Caco-2 (cell line): Measurements from ENCODE around the gene SCGN. TPM values are rescaled to one million over a fixed set of nuclear protein-coding genes. Genes with fewer than 3 reads are reported as not detected.

Source experiments
- BruUV-seq: library from RNA; stranded (reverse); fragments of 400-500 nt; replicated peaks from 2 replicates; lab custom pipeline; 2021; lab: Mats Ljungman, UMichigan
- CTCF ChIA-PET: fragments of 300-600 bp; sonication (Branson Sonifier 250); formaldehyde crosslinking; loops from one replicate; lab custom pipeline; 2022; ENCODE audit warnings: antibody characterized with exemption; lab: Charles Lee
- POLR2A ChIA-PET: fragments of 300-600 bp; sonication (Branson Sonifier 250); formaldehyde crosslinking; loops from one replicate; lab custom pipeline; 2022; ENCODE audit warnings: antibody characterized with exemption; lab: Charles Lee
- DNase-seq, 2 experiments: peaks; one replicate each; pipeline versions ENCODE4 v3.0.0 to v3.0.0-alpha.2; 2020 to 2022
- H3K27me3 ChIP-seq: replicated peaks from 2 replicates; pipeline ENCODE4 v1.6.0; 2011; ENCODE audit warnings: low read length; ENCODE audit not compliant: control insufficient read depth, insufficient read depth
- H3K36me3 ChIP-seq: 2 replicates; pipeline ENCODE4 v1.5.1; 2011; ENCODE audit warnings: low read length; ENCODE audit not compliant: control insufficient read depth, insufficient read depth
- H3K4me1 ChIP-seq: fragments of 250-450 bp; sonication (Bioruptor Pico); 2 replicates; pipeline ENCODE4 v1.5.1; 2020; ENCODE audit warnings: mild to moderate bottlenecking
- H3K4me3 ChIP-seq: 2 replicates; pipeline ENCODE4 v1.5.1; 2011; ENCODE audit warnings: low read depth, mild to moderate bottlenecking, control low read depth, low read length
- H3K9me3 ChIP-seq: fragments of 250-450 bp; sonication (Bioruptor Pico); 2 replicates; pipeline ENCODE4 v1.5.1; 2020; ENCODE audit warnings: mild to moderate bottlenecking, moderate library complexity
- H3K27ac Mint-ChIP-seq: one replicate; pipeline ENCODE4 v1.8.0; 2022; ENCODE audit warnings: mixed read lengths; ENCODE audit not compliant: unreplicated experiment
- H3K27me3 Mint-ChIP-seq: one replicate; pipeline ENCODE4 v1.8.0; 2022; ENCODE audit warnings: mixed read lengths; ENCODE audit not compliant: insufficient read depth, unreplicated experiment
- H3K36me3 Mint-ChIP-seq: one replicate; pipeline ENCODE4 v1.8.0; 2022; ENCODE audit warnings: mild to moderate bottlenecking, mixed read lengths; ENCODE audit not compliant: insufficient read depth, unreplicated experiment
- H3K4me1 Mint-ChIP-seq: one replicate; pipeline ENCODE4 v1.8.0; 2022; ENCODE audit warnings: low read depth, mixed read lengths; ENCODE audit not compliant: unreplicated experiment
- H3K4me3 Mint-ChIP-seq: one replicate; pipeline ENCODE4 v1.8.0; 2022; ENCODE audit warnings: mild to moderate bottlenecking, moderate library complexity, mixed read lengths; ENCODE audit not compliant: unreplicated experiment
- H3K9me3 Mint-ChIP-seq: one replicate; pipeline ENCODE4 v1.8.0; 2022; ENCODE audit warnings: mixed read lengths; ENCODE audit not compliant: unreplicated experiment
- intact Hi-C: fragments of 100-400 bp; cut with micrococcal nuclease; formaldehyde crosslinking; loops from one replicate; pipeline ENCODE4 v1.10.0; 2022; ENCODE audit not compliant: unreplicated experiment
- total RNA-seq: library from RNA; stranded (reverse); gene quantifications from 2 replicates; pipeline ENCODE4 v1.2.3, GENCODE V29; 2022
- TF ChIP-seq, protein P1 (sequence below), 2 experiments: fragments of 200-600 bp in 1 of 2; IDR thresholded peaks; 1 replicate in 1 of 2; 2 replicates in 1 of 2; pipeline versions ENCODE4 v1.5.1 to v1.8.0; 2011 to 2022; ENCODE audit warnings: antibody characterized with exemption in 1 of 2, control low read depth in 1 of 2, inconsistent platforms in 1 of 2, low read depth in 1 of 2, low read length in 1 of 2, mild to moderate bottlenecking in 1 of 2, moderate library complexity in 1 of 2; ENCODE audit not compliant: insufficient read depth in 1 of 2, severe bottlenecking in 1 of 2, unreplicated experiment in 1 of 2

SCGN gene
- total RNA-seq, 1 experiment from 2014 or later: 7.7 TPM

DNA sequence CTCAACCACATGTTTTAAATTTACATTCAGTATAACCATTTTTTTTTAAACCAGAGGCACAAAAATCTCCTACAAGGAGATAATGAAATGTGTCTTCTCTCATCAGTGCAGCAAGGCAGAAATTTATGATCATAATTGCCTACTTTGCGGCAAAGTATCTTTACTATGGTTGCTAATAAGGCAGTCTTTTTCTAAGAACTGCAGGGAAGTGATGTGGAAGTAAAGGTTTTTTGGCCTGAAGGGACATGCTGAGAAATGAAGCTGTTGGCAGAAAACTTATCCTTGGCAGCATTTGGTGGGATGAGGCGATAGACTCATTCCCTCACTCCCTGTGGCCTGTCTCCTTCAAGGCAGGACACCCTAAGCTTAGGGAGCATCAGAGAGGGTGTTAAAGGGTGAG is 48.7 kb downstream of the SCGN start:
- H3K27me3 ChIP-seq: no peaks in the 10 kb centered on the region
- no peaks in the 10 kb centered on the region for H3K36me3 ChIP-seq
- H3K4me3 ChIP-seq: no peak overlapping the region
- H3K27ac Mint-ChIP-seq: no peak overlapping the region
- no peaks in the 10 kb centered on the region for H3K27me3 Mint-ChIP-seq
- no peak overlapping the region for H3K4me3 Mint-ChIP-seq
- TF ChIP-seq, protein P1, sequence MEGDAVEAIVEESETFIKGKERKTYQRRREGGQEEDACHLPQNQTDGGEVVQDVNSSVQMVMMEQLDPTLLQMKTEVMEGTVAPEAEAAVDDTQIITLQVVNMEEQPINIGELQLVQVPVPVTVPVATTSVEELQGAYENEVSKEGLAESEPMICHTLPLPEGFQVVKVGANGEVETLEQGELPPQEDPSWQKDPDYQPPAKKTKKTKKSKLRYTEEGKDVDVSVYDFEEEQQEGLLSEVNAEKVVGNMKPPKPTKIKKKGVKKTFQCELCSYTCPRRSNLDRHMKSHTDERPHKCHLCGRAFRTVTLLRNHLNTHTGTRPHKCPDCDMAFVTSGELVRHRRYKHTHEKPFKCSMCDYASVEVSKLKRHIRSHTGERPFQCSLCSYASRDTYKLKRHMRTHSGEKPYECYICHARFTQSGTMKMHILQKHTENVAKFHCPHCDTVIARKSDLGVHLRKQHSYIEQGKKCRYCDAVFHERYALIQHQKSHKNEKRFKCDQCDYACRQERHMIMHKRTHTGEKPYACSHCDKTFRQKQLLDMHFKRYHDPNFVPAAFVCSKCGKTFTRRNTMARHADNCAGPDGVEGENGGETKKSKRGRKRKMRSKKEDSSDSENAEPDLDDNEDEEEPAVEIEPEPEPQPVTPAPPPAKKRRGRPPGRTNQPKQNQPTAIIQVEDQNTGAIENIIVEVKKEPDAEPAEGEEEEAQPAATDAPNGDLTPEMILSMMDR (IDR thresholded peaks at IDR 0.05; ENCODE audit: insufficient read depth in 1 of 2, low read depth in 1 of 2, low read length in 1 of 2, severe bottlenecking in 1 of 2, unreplicated experiment in 1 of 2): no peak
- no peaks in the 10 kb centered on the region for H3K4me1 Mint-ChIP-seq
- ChIA-PET CTCF (interaction anchor here (0.6 kb wide), 1 partner anchor 17 kb away, joined by 3 read pairs; no protein-coding TSS in a partner anchor), POLR2A (no interaction called here)
- DNase-seq: no peak
- intact Hi-C loops: no loop called here
- no peaks in the 10 kb centered on the region for H3K4me1 ChIP-seq
- no peaks in the 10 kb centered on the region for H3K36me3 Mint-ChIP-seq
- H3K9me3 Mint-ChIP-seq: no peaks in the 10 kb centered on the region
- BruUV-seq: no TSS peak
- H3K9me3 ChIP-seq: no peaks in the 10 kb centered on the region

GRCh38 chr6:25701807-25702206 is 49.8 kb downstream of the SCGN start:
- H3K27ac Mint-ChIP-seq: no peak overlapping the region
- no peaks in the 10 kb centered on the region for H3K36me3 Mint-ChIP-seq
- H3K4me3 ChIP-seq: no peak overlapping the region
- H3K27me3 ChIP-seq: no peaks in the 10 kb centered on the region
- no TSS peak for BruUV-seq
- no peaks in the 10 kb centered on the region for H3K36me3 ChIP-seq
- H3K4me1 Mint-ChIP-seq: no peaks in the 10 kb centered on the region
- no peak overlapping the region for H3K4me3 Mint-ChIP-seq
- no peaks in the 10 kb centered on the region for H3K27me3 Mint-ChIP-seq
- CTCF ChIA-PET: no interaction called here
- TF ChIP-seq, protein P1 (IDR thresholded peaks at IDR 0.05; ENCODE audit: insufficient read depth in 1 of 2, low read depth in 1 of 2, low read length in 1 of 2, severe bottlenecking in 1 of 2, unreplicated experiment in 1 of 2): no peak
- no peak for DNase-seq
- intact Hi-C loops: no loop called here
- H3K9me3 ChIP-seq: no peaks in the 10 kb centered on the region
- POLR2A ChIA-PET: no interaction called here
- H3K4me1 ChIP-seq: no peaks in the 10 kb centered on the region
- H3K9me3 Mint-ChIP-seq: no peaks in the 10 kb centered on the region

GRCh38 chr6:25703005-25703404 is 51.0 kb downstream of the SCGN start:
- DNase-seq: no peak
- no peaks in the 10 kb centered on the region for H3K4me1 Mint-ChIP-seq

More at GRCh38 chr6:25703005-25703404, 51.0 kb downstream of the SCGN start:
- intact Hi-C loops: no loop called here
- ChIA-PET POLR2A (no interaction called here), CTCF (no interaction called here)
- BruUV-seq: no TSS peak
- TF ChIP-seq, protein P1 (IDR thresholded peaks at IDR 0.05; ENCODE audit: insufficient read depth in 1 of 2, low read depth in 1 of 2, low read length in 1 of 2, severe bottlenecking in 1 of 2, unreplicated experiment in 1 of 2): no peak
- Histone ChIP-seq H3K4me3 (no peak overlapping the region), H3K36me3 (no peaks in the 10 kb centered on the region), H3K4me1 (no peaks in the 10 kb centered on the region), H3K27me3 (no peaks in the 10 kb centered on the region), H3K9me3 (no peaks in the 10 kb centered on the region)
- H3K27me3 Mint-ChIP-seq: no peaks in the 10 kb centered on the region
- H3K36me3 Mint-ChIP-seq: no peaks in the 10 kb centered on the region
- H3K27ac Mint-ChIP-seq: no peak overlapping the region
- H3K4me3 Mint-ChIP-seq: no peak overlapping the region
- no peaks in the 10 kb centered on the region for H3K9me3 Mint-ChIP-seq
